Activated naive CD8-positive, alpha-beta T cell treated with anti-CD3 and anti-CD28 coated beads, Interleukin-2, amount 50 U/mL, for 24 hours (primary cell): ENCODE results near the gene APCDD1.

Source experiments
- ATAC-seq: fragments of 150-1000 bp; cut with Tn5 transposase; one replicate; pipeline ENCODE4 v1.10.0; 2021
- DNase-seq: peaks from one replicate; pipeline ENCODE4 v3.0.0; 2021
- H3K27ac Mint-ChIP-seq: one replicate; pipeline ENCODE4 v1.8.0; 2021; ENCODE audit warnings: mild to moderate bottlenecking, mixed read lengths
- H3K27me3 Mint-ChIP-seq: one replicate; pipeline ENCODE4 v1.8.0; 2021; ENCODE audit warnings: mixed read lengths
- H3K36me3 Mint-ChIP-seq: one replicate; pipeline ENCODE4 v1.8.0; 2021; ENCODE audit warnings: low read depth, mixed read lengths
- H3K4me1 Mint-ChIP-seq: one replicate; pipeline ENCODE4 v1.8.0; 2021; ENCODE audit warnings: mixed read lengths
- H3K4me3 Mint-ChIP-seq: one replicate; pipeline ENCODE4 v1.8.0; 2021; ENCODE audit warnings: mild to moderate bottlenecking, moderate library complexity, mixed read lengths
- H3K9me3 Mint-ChIP-seq: one replicate; pipeline ENCODE4 v1.8.0; 2021; ENCODE audit warnings: mixed read lengths

APCDD1 gene

DNA sequence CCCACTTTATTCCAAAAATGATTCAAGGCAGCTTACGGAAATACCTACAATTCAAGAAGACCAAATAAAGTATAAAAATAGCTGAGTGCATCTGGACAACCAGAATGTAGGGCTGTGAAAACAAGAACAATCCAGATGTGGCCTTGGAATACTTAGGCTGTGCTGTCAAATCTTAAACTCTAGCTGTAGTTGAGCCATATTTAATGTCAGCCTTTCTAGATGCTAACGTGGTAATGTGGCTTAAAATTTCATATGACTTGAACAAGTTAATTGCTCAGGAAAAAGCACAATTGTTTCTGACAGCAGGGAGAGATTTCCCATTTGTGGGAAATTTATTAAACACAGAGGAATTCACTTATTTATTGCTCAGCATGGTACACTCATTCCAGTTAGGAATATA, 56.8 kb downstream of the APCDD1 start:
- peaks cover 11% of the 10 kb centered on the region for H3K27me3 Mint-ChIP-seq
- H3K27ac Mint-ChIP-seq = no peak overlapping the region
- peaks cover 4% of the 10 kb centered on the region for H3K36me3 Mint-ChIP-seq
- ATAC-seq (no peak), DNase-seq (no peak)
- peaks cover 14% of the 10 kb centered on the region for H3K9me3 Mint-ChIP-seq
- no peaks in the 10 kb centered on the region for H3K4me1 Mint-ChIP-seq
- H3K4me3 Mint-ChIP-seq = no peak overlapping the region

DNA sequence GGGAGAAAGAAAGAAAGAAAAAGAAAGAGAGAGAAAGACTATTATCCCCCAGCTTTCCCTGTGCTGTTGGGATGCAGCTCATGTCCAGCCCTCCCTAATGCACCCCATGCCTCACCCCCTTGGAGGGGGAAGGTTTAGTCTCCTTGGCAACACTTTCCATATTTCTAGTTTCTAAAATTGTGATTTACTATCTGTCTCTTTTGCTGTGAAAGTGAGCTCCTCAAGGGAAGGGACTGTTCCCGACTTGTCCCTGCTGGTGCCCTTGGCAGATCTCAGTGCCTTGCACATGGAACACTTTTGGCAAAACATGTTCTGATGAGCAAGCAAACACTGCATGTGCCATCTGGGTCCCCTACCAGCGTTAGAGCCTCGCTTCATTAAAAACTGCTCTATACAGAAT, 59.6 kb downstream of the APCDD1 start:
- Mint-ChIP-seq H3K27ac (no peak overlapping the region), H3K36me3 (no peaks in the 10 kb centered on the region), H3K27me3 (peaks cover 21% of the 10 kb centered on the region), H3K9me3 (no peaks in the 10 kb centered on the region), H3K4me1 (no peaks in the 10 kb centered on the region), H3K4me3 (no peak overlapping the region)
- no peak for DNase-seq
- ATAC-seq = no peak

DNA sequence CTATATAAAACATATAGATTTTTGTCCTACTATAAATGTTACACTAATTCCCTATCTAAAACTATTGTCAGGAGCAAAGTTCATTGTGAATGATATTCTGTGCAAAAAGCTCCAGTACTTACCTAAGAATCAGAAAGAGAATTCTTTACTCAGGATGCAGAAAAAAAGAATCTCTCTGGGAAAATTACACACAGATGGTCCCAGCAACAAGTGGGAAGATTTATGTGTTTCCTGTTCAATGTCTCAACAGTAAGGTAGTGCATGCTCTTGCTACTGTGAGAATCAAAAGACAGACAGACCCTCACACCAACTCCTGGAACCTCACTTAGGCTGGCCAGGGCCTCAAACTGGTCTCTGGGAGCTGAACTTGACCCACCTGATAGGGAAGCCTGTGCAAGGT, 60.2 kb downstream of the APCDD1 start:
- Mint-ChIP-seq H3K36me3 (no peaks in the 10 kb centered on the region), H3K9me3 (no peaks in the 10 kb centered on the region), H3K27me3 (peaks cover 25% of the 10 kb centered on the region), H3K4me3 (no peak overlapping the region), H3K27ac (no peak overlapping the region), H3K4me1 (peaks cover 1% of the 10 kb centered on the region)
- ATAC-seq = no peak
- no peak for DNase-seq

DNA sequence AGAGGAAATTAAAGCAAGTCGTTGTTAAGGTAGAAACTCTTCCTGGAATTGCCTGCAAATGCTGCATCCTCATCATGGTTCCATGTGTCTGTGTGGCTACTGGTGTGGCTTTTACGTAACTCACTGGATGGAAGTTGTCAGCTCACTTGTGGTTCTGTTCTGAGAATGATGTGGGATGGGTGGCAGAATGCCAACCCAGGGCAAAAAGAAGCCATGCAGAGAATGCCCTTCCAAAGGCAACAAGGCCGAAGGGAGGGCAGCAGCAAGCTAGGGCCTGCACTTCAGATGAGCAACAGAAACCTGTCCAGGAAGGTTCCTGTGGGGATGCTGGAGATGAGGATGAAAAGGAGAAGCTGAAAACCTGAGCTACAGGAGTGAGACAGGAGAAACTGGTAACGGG, 61.0 kb downstream of the APCDD1 start:
- H3K27ac Mint-ChIP-seq = no peak overlapping the region
- ATAC-seq (no peak), DNase-seq (no peak)
- no peaks in the 10 kb centered on the region for H3K9me3 Mint-ChIP-seq
- peaks cover 6% of the 10 kb centered on the region for H3K4me1 Mint-ChIP-seq
- H3K27me3 Mint-ChIP-seq = peaks cover 25% of the 10 kb centered on the region
- H3K4me3 Mint-ChIP-seq = no peak overlapping the region
- H3K36me3 Mint-ChIP-seq = no peaks in the 10 kb centered on the region

DNA sequence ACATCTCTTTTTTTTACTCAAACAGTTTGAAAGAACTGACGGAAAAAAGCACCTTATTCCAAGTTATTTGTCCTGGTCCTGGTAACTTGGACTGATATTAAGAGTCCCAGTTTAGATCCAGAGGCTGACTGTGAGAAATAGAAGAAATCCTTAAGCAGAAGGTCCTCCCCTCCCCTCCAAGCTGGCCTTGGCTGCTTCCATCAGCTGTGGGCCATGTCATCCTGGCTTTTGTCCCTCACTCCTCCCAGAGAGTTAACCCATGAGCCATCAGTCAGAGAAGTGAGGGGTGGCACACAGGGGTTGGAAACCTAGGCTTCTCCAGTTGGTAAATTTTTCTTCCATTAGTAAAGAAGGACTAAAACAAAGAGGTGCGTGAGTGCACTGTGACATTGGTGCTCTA, 61.6 kb downstream of the APCDD1 start:
- H3K4me3 Mint-ChIP-seq = no peak overlapping the region
- no peaks in the 10 kb centered on the region for H3K9me3 Mint-ChIP-seq
- H3K36me3 Mint-ChIP-seq = no peaks in the 10 kb centered on the region
- no peak overlapping the region for H3K27ac Mint-ChIP-seq
- DNase-seq (no peak), ATAC-seq (no peak)
- peaks cover 6% of the 10 kb centered on the region for H3K4me1 Mint-ChIP-seq
- peaks cover 25% of the 10 kb centered on the region for H3K27me3 Mint-ChIP-seq

DNA sequence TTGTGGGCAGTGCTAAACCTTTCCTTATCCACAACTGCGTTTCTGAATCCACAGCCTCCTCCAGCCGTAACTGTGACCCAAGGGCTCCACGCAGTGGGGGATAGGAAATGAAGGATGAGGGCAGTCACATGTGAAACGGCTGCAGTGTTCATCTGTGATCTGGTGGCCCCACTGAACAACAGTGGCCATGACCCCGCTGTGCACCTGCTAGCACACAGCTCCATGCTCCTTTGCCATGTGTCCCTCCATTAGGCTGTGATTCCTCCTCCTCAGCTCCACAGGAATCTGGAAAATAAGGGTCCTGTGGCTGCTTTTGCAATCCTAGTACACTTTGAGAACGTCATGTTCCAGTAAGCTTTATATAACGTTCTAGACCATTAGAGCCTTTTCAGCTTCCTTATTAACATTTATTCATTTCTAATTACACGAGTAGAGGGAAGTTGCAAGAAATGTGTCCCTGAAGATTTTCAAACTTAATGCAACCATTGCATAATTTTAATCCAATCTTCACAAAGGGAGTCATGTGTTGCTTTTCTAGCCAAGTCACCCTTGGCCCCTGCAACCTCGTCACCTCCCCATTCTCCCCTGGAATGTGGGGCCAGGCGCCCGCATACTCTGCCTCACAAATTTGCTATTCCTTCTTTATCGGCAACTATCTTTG, 64.3 kb downstream of the APCDD1 start:
- H3K27me3 Mint-ChIP-seq = peaks cover 26% of the 10 kb centered on the region
- ATAC-seq = no peak

DNA sequence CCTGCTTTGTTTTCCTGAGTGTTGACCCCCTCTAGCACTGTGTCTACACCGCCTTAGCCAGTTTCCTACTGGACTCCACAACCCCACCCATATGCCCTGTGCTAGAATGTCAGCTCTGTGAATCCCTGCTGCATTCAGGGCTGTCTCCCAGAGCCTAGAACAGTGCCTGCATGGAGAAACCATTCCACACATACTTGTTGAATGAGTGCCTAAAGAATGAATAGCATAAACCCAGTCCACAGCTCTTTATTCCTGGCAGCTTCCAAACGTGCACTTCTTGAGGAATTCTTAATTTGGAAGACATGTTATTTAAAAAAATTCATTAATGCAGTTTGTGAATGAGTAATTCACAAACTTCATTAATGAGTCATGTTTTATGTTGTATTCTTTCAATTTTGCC, 64.9 kb downstream of the APCDD1 start:
- H3K4me3 Mint-ChIP-seq = no peak overlapping the region
- no peaks in the 10 kb centered on the region for H3K36me3 Mint-ChIP-seq
- H3K4me1 Mint-ChIP-seq = peaks cover 12% of the 10 kb centered on the region
- H3K9me3 Mint-ChIP-seq = no peaks in the 10 kb centered on the region
- peaks cover 20% of the 10 kb centered on the region for H3K27me3 Mint-ChIP-seq
- H3K27ac Mint-ChIP-seq = no peak overlapping the region
- ATAC-seq = no peak
- no peak for DNase-seq

More for the DNA sequence above, 64.3 kb downstream of the APCDD1 start:
- no peak for DNase-seq
- H3K36me3 Mint-ChIP-seq = no peaks in the 10 kb centered on the region
- no peak overlapping the region for H3K27ac Mint-ChIP-seq
- no peak overlapping the region for H3K4me3 Mint-ChIP-seq
- H3K4me1 Mint-ChIP-seq = peaks cover 6% of the 10 kb centered on the region
- no peaks in the 10 kb centered on the region for H3K9me3 Mint-ChIP-seq

DNA sequence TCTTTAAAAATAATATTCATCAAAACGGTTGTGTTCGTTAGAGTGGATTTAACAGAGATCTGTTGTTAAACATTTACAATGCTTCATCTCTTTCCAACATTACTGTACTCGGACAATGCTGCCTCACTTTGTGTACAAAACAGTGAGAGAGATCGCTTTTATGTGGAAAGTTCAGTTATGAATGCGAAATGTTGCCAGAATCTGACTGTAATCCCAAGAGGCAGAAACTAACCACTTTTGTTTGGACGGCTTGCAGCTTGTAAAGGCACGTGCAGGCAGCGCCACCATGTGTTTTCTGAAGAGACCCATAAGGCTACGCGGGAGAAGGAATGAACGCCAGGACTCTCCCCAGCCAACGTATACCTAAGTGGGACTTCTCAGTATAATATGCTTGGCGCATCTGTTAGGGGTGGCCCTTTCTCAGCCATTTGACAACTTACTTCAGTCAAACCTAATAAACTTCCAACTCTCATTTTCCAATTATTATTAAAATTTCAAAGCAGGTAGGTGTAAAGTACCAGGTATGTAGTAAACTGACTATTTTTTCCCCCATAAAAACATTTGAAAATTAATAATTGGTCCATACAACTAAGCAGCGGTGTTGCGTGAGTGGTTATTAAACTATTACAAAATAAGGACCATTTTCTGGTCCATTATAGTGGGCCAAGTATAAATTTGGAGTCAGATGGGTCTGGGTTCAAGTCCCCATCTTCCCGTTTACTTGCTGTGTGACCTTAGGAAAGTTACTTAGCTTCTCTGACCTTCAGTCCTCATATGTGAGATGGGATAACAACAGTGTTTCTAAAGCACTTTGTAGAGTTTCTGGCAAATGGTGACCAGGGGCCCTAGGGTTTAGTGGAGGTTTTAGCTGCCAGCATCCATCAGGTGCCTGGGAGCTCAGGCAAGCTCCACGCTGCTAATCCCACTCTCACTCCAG, 65.8 kb downstream of the APCDD1 start:
- peak; percentile 72 for ATAC-seq
- no peaks in the 10 kb centered on the region for H3K36me3 Mint-ChIP-seq

DNA sequence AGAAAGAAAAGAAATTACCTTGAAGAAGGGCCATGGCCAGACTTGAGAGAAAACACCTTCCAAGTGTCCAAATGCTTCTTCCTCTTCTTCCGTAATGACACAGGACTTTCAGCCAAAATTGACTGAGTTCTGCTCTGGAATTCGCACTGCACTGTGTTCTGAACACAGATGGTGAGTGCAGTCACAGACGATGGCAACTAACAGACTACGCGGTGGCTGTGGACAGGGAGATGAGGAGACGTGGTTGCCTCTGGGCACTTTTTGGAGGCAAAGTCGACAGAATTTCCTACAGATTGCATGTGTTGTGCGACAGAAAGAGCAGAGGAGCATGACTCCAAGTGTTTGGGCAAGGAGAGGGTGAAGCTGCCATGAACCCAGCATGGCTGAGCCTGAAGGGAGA, 67.1 kb downstream of the APCDD1 start:
- H3K27me3 Mint-ChIP-seq = peaks cover 17% of the 10 kb centered on the region
- DNase-seq = no peak
- ATAC-seq = no peak
- no peak overlapping the region for H3K4me3 Mint-ChIP-seq
- H3K4me1 Mint-ChIP-seq = peaks cover 28% of the 10 kb centered on the region
- H3K36me3 Mint-ChIP-seq = no peaks in the 10 kb centered on the region
- no peak overlapping the region for H3K27ac Mint-ChIP-seq
- no peaks in the 10 kb centered on the region for H3K9me3 Mint-ChIP-seq

More for the DNA sequence above, 65.8 kb downstream of the APCDD1 start:
- peaks cover 21% of the 10 kb centered on the region for H3K4me1 Mint-ChIP-seq
- H3K27me3 Mint-ChIP-seq = peaks cover 20% of the 10 kb centered on the region
- H3K9me3 Mint-ChIP-seq = no peaks in the 10 kb centered on the region
- no peak overlapping the region for H3K4me3 Mint-ChIP-seq
- no peak overlapping the region for H3K27ac Mint-ChIP-seq
- peak; percentile 62 for DNase-seq

DNA sequence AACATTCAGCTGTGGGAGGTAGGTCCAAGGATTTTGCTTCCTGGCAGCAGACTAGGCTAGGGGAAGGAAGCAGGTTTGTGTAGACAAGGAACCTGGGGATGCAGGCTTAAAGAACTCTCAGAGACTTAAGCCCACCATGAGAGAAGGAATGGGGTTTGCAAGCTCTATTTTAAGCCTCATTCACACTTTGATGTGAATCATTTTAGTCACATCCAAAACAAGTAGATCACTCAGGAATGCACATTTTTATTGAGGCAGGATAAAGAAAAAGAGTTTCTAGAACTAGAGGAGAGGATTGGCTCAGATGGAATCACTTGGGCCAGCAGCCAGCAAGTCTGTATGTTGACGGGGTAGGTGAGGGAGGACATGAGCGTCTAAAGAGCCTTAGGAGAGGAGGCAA, 68.1 kb downstream of the APCDD1 start:
- H3K4me3 Mint-ChIP-seq = no peak overlapping the region
- no peaks in the 10 kb centered on the region for H3K36me3 Mint-ChIP-seq
- ATAC-seq = no peak
- DNase-seq = no peak
- H3K9me3 Mint-ChIP-seq = no peaks in the 10 kb centered on the region
- peaks cover 17% of the 10 kb centered on the region for H3K27me3 Mint-ChIP-seq
- H3K27ac Mint-ChIP-seq = no peak overlapping the region
- H3K4me1 Mint-ChIP-seq = peaks cover 34% of the 10 kb centered on the region

DNA sequence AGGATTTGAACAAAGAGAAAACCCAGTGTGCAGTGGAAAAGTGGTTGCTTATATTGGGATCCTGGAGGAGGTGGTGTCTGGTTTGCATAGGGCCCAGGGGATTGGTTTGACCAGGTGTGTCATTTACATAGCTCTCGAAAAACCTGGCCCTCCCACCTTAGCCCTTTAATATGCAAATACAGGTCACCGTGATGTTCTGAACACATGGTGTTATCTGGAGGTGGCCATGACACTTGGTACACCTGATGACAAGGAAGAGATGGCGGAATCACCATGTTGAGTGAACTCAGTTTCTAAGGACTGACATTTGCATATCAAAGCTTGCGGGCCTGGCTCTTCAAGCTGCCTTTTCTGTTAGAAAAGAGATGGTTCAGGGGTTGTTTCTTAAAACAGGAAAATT, 69.1 kb downstream of the APCDD1 start:
- DNase-seq (no peak), ATAC-seq (no peak)
- peaks cover 14% of the 10 kb centered on the region for H3K27me3 Mint-ChIP-seq
- no peak overlapping the region for H3K4me3 Mint-ChIP-seq
- no peak overlapping the region for H3K27ac Mint-ChIP-seq
- no peaks in the 10 kb centered on the region for H3K36me3 Mint-ChIP-seq
- no peaks in the 10 kb centered on the region for H3K9me3 Mint-ChIP-seq
- peaks cover 43% of the 10 kb centered on the region for H3K4me1 Mint-ChIP-seq

DNA sequence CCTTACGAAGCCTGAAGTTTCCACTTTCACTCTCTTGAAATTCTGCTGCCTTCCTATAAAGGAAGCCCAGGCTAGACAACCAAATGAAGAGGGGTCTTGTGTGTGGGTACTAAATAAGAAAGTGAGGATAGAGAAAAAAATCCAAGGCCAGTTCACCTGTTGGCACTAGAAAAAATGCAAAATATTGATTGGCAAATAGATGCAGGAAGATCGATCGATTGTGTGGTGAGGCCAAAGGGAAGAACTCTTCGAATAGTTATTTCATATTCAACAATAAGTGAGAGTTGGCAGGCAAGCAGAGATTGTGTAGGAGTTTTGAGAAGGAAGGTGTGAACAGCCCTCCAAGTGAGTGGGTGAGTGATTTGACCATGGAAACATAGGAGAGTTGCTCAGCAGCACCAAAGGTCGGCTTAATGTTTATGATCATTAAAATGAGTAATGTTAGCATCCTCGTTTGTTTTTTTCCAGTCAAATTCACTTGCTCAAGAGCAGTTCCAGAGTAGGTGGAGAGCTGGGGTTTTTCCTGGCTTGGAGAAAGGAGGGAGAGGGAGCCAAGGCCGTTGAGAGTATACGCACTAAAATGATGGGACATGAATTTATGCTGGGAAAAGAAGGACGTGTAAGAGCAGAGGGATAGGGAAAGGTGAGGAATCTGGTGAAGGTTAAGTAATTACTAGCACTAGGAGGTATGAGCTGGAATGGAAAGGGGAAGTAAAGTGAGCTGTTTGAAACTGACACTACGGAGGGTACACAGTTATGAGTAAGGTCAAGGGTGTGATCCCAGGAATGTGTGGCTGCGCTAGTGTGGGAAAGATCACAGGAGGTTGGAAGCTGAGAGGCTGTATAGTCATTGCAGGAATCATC, 70.3 kb downstream of the APCDD1 start:
- no peaks in the 10 kb centered on the region for H3K36me3 Mint-ChIP-seq
- peak overlapping the region; percentile 97 for H3K27ac Mint-ChIP-seq
- H3K9me3 Mint-ChIP-seq = no peaks in the 10 kb centered on the region
- H3K27me3 Mint-ChIP-seq = peaks cover 4% of the 10 kb centered on the region
- no peak for ATAC-seq
- peaks cover 53% of the 10 kb centered on the region for H3K4me1 Mint-ChIP-seq
- no peak for DNase-seq
- H3K4me3 Mint-ChIP-seq = peak overlapping the region; percentile 96

DNA sequence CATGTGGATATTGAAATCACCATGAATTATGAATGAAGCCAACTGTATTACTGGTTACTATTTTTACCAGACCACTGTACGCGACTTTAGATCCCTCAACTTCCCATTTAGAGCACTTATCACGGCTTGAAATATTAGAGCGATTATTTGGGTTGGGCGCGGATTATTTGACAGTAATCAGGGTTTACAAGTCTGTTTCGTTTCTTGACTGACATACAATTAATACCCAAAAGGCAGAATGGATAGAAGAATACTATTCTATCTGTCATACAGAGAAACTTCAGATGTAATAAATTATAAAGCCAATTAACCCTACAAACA, 70.9 kb downstream of the APCDD1 start:
- peak overlapping the region; percentile 97 for H3K27ac Mint-ChIP-seq
- H3K36me3 Mint-ChIP-seq = no peaks in the 10 kb centered on the region
- DNase-seq = no peak
- H3K27me3 Mint-ChIP-seq = peaks cover 4% of the 10 kb centered on the region
- H3K4me3 Mint-ChIP-seq = peak overlapping the region; percentile 96
- H3K4me1 Mint-ChIP-seq = peaks cover 55% of the 10 kb centered on the region
- no peak for ATAC-seq
- no peaks in the 10 kb centered on the region for H3K9me3 Mint-ChIP-seq

DNA sequence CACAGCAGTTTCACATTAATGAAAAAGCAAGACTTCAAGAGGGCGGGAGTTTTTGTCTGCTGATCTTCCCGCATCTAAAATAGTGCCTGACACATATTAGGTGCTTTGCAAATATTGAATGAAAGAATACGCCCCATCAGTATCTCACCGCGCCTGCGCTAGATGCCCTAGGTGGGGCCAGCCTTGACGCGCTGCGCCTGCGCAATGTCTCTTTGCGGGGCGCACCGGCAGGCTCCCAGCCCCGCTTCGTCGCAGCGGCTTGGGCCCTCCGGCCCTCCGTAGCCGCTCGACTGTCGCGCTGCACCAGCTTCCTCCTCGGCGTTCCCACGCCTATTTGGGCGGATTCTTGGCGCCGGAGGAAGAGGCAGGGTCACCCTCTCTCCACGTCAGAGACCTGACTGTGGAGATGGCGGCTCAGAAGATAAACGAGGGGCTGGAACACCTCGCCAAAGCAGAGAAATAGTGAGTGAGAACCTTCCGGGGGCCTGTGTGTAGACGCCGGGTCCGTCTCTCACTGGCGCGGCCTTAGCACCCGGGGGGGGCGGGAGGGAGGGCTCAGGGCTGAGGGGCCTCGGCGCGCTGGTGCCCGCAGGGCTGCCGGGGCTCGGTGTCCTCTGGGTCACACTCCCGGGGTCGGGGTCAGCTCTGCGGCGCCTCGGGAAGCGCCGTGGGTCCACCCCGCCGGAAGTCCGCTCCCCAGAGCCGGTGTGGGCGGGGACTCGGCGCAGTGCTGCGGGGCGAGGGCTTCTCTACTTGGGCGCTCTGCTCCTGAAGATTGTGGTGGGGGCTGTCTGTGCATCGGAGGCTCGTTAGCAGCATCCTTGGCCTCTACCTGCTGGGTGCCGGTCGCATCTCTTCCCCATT, 71.5 kb downstream of the APCDD1 start, which contains the start of gene NAPG:
Gene NAPG (plus strand): TSS at position 331 of the 864 bp plus-strand sequence. CDS start 76 bp downstream, at position 407.
- ATAC-seq (peak; percentile 83), DNase-seq (peak; percentile 90)
- H3K9me3 Mint-ChIP-seq = no peaks in the 10 kb centered on the region
- H3K4me3 Mint-ChIP-seq = peak within 1 kb of the TSS; percentile 96
- H3K36me3 Mint-ChIP-seq = peaks cover 2% of the 10 kb centered on the region
- peaks cover 61% of the 10 kb centered on the region for H3K4me1 Mint-ChIP-seq
- peaks cover 4% of the 10 kb centered on the region for H3K27me3 Mint-ChIP-seq
- peak within 1 kb of the TSS; percentile 97 for H3K27ac Mint-ChIP-seq
